Osteocyte (in vitro differentiated cells): ENCODE measurements around the gene MBNL2. TPM values are rescaled to one million over a fixed set of nuclear protein-coding genes. Genes with fewer than 3 reads are reported as not detected.

Experiments used
- DNase-seq: peaks from one replicate; pipeline ENCODE4 v3.0.0; 2021; ENCODE audit warnings: mixed read lengths; ENCODE audit not compliant: unreplicated experiment; ENCODE audit errors: extremely low spot score
- H3K27ac Mint-ChIP-seq: one replicate; pipeline ENCODE4 v1.8.0; 2021; ENCODE audit warnings: mild to moderate bottlenecking, mixed read lengths; ENCODE audit not compliant: unreplicated experiment
- H3K27me3 Mint-ChIP-seq: one replicate; pipeline ENCODE4 v1.8.0; 2021; ENCODE audit warnings: mixed read lengths; ENCODE audit not compliant: unreplicated experiment
- H3K36me3 Mint-ChIP-seq: one replicate; pipeline ENCODE4 v1.8.0; 2021; ENCODE audit warnings: mixed read lengths; ENCODE audit not compliant: unreplicated experiment
- H3K4me1 Mint-ChIP-seq: one replicate; pipeline ENCODE4 v1.8.0; 2021; ENCODE audit warnings: mixed read lengths; ENCODE audit not compliant: unreplicated experiment
- H3K4me3 Mint-ChIP-seq: one replicate; pipeline ENCODE4 v1.8.0; 2021; ENCODE audit warnings: mild to moderate bottlenecking, moderate library complexity, mixed read lengths; ENCODE audit not compliant: unreplicated experiment
- H3K9me3 Mint-ChIP-seq: one replicate; pipeline ENCODE4 v1.8.0; 2021; ENCODE audit warnings: mixed read lengths; ENCODE audit not compliant: unreplicated experiment
- total RNA-seq: library from RNA; stranded (reverse); gene quantifications from 2 replicates; pipeline ENCODE4 v1.2.1, GENCODE V29; 2021
- TF ChIP-seq, protein P1 (sequence below): fragments of 200-600 bp; sonication (generic); IDR thresholded peaks from 2 replicates; pipeline ENCODE4 v1.5.0; 2021; ENCODE audit warnings: antibody characterized with exemption, mild to moderate bottlenecking, moderate library complexity

The MBNL2 gene
- total RNA-seq, 1 donor from 2014 or later, result 66.6 TPM

DNA sequence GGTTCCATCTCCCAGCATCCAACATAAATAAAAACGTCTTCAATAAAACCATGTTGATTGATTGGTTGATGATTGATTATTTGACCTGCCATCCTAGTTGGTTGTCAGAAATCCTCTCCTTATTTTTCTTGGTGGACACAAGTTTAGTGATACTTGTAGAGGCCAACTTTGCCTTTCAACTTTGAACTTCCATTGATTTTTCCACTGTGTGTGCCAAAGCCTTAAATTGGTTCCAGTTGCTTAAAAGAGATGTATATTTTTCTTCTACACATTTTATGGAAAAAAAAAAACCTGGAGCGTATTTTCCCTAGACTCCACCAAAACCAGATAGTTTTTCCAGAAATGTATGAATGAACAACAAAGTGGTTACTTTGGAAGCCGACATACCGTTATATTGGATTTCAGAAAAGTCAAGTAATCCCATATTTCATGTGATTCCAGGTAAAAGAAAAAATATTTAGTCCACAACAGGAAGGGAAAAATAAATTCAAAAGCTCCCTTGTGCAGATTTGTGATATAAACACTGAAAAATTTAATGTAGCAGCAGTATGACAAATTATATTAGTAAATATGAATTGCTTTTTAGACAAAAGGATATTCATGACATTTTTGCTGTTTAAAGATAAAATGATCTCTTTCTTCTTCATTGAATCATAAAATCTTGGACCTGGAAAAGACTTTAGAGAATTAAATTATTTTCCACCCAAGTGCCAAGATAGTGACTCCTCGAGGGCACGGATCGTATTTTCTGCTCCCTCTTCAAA, 85.2 kb downstream of the MBNL2 start:
- TF ChIP-seq, protein P1, sequence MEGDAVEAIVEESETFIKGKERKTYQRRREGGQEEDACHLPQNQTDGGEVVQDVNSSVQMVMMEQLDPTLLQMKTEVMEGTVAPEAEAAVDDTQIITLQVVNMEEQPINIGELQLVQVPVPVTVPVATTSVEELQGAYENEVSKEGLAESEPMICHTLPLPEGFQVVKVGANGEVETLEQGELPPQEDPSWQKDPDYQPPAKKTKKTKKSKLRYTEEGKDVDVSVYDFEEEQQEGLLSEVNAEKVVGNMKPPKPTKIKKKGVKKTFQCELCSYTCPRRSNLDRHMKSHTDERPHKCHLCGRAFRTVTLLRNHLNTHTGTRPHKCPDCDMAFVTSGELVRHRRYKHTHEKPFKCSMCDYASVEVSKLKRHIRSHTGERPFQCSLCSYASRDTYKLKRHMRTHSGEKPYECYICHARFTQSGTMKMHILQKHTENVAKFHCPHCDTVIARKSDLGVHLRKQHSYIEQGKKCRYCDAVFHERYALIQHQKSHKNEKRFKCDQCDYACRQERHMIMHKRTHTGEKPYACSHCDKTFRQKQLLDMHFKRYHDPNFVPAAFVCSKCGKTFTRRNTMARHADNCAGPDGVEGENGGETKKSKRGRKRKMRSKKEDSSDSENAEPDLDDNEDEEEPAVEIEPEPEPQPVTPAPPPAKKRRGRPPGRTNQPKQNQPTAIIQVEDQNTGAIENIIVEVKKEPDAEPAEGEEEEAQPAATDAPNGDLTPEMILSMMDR, result no peak
- Mint-ChIP-seq H3K27me3 (no peaks in the 10 kb centered on the region), H3K9me3 (peaks cover 7% of the 10 kb centered on the region), H3K4me3 (peak overlapping the region; percentile 51), H3K27ac (peak overlapping the region; percentile 86), H3K4me1 (peaks cover 64% of the 10 kb centered on the region), H3K36me3 (peaks cover 13% of the 10 kb centered on the region)
- no peak for DNase-seq

GRCh38 chr13:97307882-97308624, 85.9 kb downstream of the MBNL2 start:
- Mint-ChIP-seq H3K4me1 (peaks cover 65% of the 10 kb centered on the region), H3K4me3 (peak overlapping the region; percentile 51)

DNA sequence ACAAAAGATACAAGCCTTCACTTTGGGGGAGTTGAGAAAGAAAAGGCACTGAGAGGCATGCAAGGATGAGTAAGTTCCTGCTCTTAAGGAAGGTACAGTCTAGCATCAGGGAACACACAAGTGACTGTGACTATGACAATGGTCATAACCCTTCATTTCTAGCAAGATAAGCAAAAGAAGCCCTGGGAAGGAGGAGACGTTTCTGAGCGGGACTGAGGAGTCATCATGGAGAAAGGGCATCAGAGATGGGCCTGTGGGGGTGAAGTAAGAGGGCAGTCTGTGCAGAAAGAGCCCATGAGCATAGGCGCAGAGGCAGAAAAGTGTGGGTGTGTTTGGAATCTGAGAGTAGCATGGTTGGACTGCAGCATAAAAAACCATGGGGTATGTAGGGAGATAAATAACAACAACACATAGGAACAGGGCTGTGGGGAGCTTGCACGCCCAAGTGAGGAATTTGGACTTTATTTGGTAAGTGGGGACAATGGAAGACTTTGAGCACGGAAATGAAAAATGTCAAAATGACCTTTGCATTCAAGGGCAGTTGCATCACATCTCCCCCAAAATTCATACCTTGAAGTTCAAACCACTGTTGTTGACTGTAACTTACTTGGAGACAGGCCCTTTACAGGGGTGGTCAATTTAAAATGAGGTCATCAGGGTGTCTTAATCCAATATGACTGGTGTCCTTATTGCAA, 86.7 kb downstream of the MBNL2 start:
- no peak for DNase-seq
- Mint-ChIP-seq H3K27me3 (no peaks in the 10 kb centered on the region), H3K36me3 (peaks cover 13% of the 10 kb centered on the region), H3K4me3 (peak overlapping the region; percentile 51), H3K27ac (peak overlapping the region; percentile 86), H3K4me1 (peaks cover 67% of the 10 kb centered on the region), H3K9me3 (peaks cover 7% of the 10 kb centered on the region)
- TF ChIP-seq, protein P1, result no peak

More at GRCh38 chr13:97307882-97308624, 85.9 kb downstream of the MBNL2 start:
- TF ChIP-seq, protein P1, result no peak
- DNase-seq, result no peak
- peaks cover 7% of the 10 kb centered on the region for H3K9me3 Mint-ChIP-seq
- H3K27me3 Mint-ChIP-seq, result no peaks in the 10 kb centered on the region
- H3K27ac Mint-ChIP-seq, result peak overlapping the region; percentile 86
- peaks cover 13% of the 10 kb centered on the region for H3K36me3 Mint-ChIP-seq

GRCh38 chr13:97310809-97311436, 88.8 kb downstream of the MBNL2 start:
- peaks cover 7% of the 10 kb centered on the region for H3K9me3 Mint-ChIP-seq
- peaks cover 67% of the 10 kb centered on the region for H3K4me1 Mint-ChIP-seq
- TF ChIP-seq, protein P1, result no peak
- peaks cover 21% of the 10 kb centered on the region for H3K36me3 Mint-ChIP-seq
- H3K27ac Mint-ChIP-seq, result no peak overlapping the region
- H3K27me3 Mint-ChIP-seq, result no peaks in the 10 kb centered on the region
- DNase-seq, result no peak
- no peak overlapping the region for H3K4me3 Mint-ChIP-seq
